Astrocyte (in vitro differentiated cells and primary cell): ENCODE results near the gene IFNL2. TPM values are rescaled to one million over a fixed set of nuclear protein-coding genes. Genes with fewer than 3 reads are reported as not detected.

Experiments
- DNase-seq: peaks from one replicate; pipeline ENCODE4 v3.0.0-alpha.2; 2010; ENCODE audit warnings: low read depth
- FAIRE-seq: peaks from 2 replicates; lab custom pipeline; 2011; peaks lifted over from hg19 to GRCh38; lab: Jason Lieb, UNC
- H2AFZ ChIP-seq: 2 replicates; pipeline ENCODE4 v1.6.0; 2012; ENCODE audit warnings: low read depth, low read length, inconsistent platforms
- H3K27ac ChIP-seq: 2 replicates; pipeline ENCODE4 v1.5.1; 2011; ENCODE audit warnings: low read depth, low read length, inconsistent platforms
- H3K27me3 ChIP-seq: 2 replicates; pipeline ENCODE4 v1.6.0; 2011; ENCODE audit warnings: low read length, inconsistent platforms; ENCODE audit not compliant: insufficient read depth
- H3K36me3 ChIP-seq: 2 replicates; pipeline ENCODE4 v1.5.1; 2011; ENCODE audit warnings: low read length, inconsistent platforms; ENCODE audit not compliant: insufficient read depth
- H3K4me1 ChIP-seq: 2 replicates; pipeline ENCODE4 v1.5.1; 2011; ENCODE audit warnings: low read length, inconsistent platforms; ENCODE audit not compliant: insufficient read depth
- H3K4me2 ChIP-seq: 2 replicates; pipeline ENCODE4 v1.6.0; 2012; ENCODE audit warnings: low read length, inconsistent platforms
- H3K4me3 ChIP-seq: 2 replicates; pipeline ENCODE4 v1.5.1; 2011; ENCODE audit warnings: low read depth, mild to moderate bottlenecking, low read length, inconsistent platforms; ENCODE audit not compliant: insufficient read depth
- H3K79me2 ChIP-seq: 2 replicates; pipeline ENCODE4 v1.6.0; 2012; ENCODE audit warnings: mild to moderate bottlenecking, low read length, inconsistent platforms; ENCODE audit not compliant: insufficient read depth
- H3K9ac ChIP-seq: 2 replicates; pipeline ENCODE4 v1.6.0; 2012; ENCODE audit warnings: mild to moderate bottlenecking, low read length, inconsistent platforms
- H3K9me3 ChIP-seq: 2 replicates; pipeline ENCODE4 v1.5.1; 2012; ENCODE audit warnings: low read depth, mild to moderate bottlenecking, low read length, inconsistent platforms; ENCODE audit not compliant: insufficient read depth
- H4K20me1 ChIP-seq: 2 replicates; pipeline ENCODE4 v1.6.0; 2012; ENCODE audit warnings: low read length, inconsistent platforms; ENCODE audit not compliant: insufficient read depth
- H3K27ac Mint-ChIP-seq: one replicate; pipeline ENCODE4 v1.8.0; 2021; ENCODE audit warnings: mild to moderate bottlenecking, mixed read lengths; ENCODE audit not compliant: unreplicated experiment
- H3K27me3 Mint-ChIP-seq: one replicate; pipeline ENCODE4 v1.8.0; 2021; ENCODE audit warnings: low read depth, mixed read lengths; ENCODE audit not compliant: unreplicated experiment
- H3K36me3 Mint-ChIP-seq: one replicate; pipeline ENCODE4 v1.8.0; 2021; ENCODE audit warnings: low read depth, mixed read lengths; ENCODE audit not compliant: unreplicated experiment
- H3K4me1 Mint-ChIP-seq: one replicate; pipeline ENCODE4 v1.8.0; 2021; ENCODE audit warnings: low read depth, mixed read lengths; ENCODE audit not compliant: unreplicated experiment
- H3K4me3 Mint-ChIP-seq: one replicate; pipeline ENCODE4 v1.8.0; 2021; ENCODE audit warnings: mild to moderate bottlenecking, moderate library complexity, mixed read lengths; ENCODE audit not compliant: unreplicated experiment
- H3K9me3 Mint-ChIP-seq: one replicate; pipeline ENCODE4 v1.8.0; 2021; ENCODE audit warnings: mild to moderate bottlenecking, mixed read lengths; ENCODE audit not compliant: unreplicated experiment
- CTCF ChIP-seq: IDR thresholded peaks from 2 replicates; pipeline ENCODE4 v1.5.1; 2011; ENCODE audit warnings: low read depth, mild to moderate bottlenecking, inconsistent platforms, low read length, moderate library complexity; ENCODE audit not compliant: insufficient read depth
- EZH2 ChIP-seq: IDR thresholded peaks from 2 replicates; pipeline ENCODE4 v1.6.1; 2012; ENCODE audit warnings: mild to moderate bottlenecking, low read length, inconsistent platforms; ENCODE audit not compliant: insufficient read depth
- total RNA-seq: library from RNA; stranded (reverse); gene quantifications from 2 replicates; pipeline ENCODE4 v1.2.1, GENCODE V29; 2021

The IFNL2 gene
- total RNA-seq, 1 donor from 2014 or later: not detected

DNA sequence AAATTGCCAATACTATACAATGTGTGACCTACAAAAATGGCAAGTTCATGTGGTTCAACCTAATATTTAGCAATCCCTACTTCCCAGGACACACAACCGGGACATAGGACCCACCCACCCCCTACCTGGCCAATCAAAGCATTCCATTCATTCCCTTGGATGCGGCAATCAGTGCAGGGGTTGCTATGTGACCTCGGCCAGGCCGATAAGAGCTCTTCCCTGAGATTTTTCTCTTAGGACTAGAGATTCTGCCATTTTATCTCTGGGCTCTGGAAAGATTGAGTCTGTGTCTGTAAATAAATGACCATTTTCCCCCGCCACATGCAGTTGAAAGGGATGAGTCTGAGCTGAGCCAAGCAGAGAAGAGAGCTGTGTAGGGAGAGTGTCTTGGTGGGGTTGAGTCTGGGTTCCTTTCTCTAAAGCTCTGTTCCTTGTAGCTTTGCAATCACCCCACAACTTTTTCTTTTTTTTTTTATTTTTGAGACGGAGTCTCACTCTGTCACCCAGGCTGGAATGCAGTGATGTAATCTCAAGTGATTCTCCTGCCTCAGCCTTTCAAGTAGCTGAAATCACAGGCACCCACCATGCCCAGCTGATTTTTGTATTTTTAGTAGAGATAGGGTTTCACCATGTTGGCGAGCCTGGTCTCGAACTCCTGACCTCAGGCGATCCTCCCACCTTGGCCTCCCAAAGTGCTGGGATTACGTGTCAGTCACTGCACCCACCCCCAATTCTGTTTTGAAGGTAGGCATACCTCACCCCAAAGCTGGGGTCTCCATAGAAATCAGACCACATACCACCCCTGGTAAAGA lies 35.4 kb downstream of the IFNL2 start:
- Histone ChIP-seq H3K36me3 (no peaks in the 10 kb centered on the region), H3K27ac (no peak overlapping the region), H3K4me2 (no peak overlapping the region), H4K20me1 (no peaks in the 10 kb centered on the region), H3K27me3 (peaks cover 59% of the 10 kb centered on the region), H3K79me2 (no peaks in the 10 kb centered on the region), H3K9ac (no peak overlapping the region), H3K9me3 (no peaks in the 10 kb centered on the region), H2AFZ (no peak overlapping the region), H3K4me1 (no peaks in the 10 kb centered on the region), H3K4me3 (no peak overlapping the region)
- peak overlapping the region; percentile 3 for H3K4me3 Mint-ChIP-seq
- TF ChIP-seq CTCF (no peak), EZH2 (no peak)
- H3K9me3 Mint-ChIP-seq: peaks cover 3% of the 10 kb centered on the region
- H3K4me1 Mint-ChIP-seq: peaks cover 34% of the 10 kb centered on the region
- H3K27me3 Mint-ChIP-seq: peaks cover 12% of the 10 kb centered on the region
- no peak for FAIRE-seq
- peak overlapping the region; percentile 50 for H3K27ac Mint-ChIP-seq
- no peaks in the 10 kb centered on the region for H3K36me3 Mint-ChIP-seq
- no peak for DNase-seq

DNA sequence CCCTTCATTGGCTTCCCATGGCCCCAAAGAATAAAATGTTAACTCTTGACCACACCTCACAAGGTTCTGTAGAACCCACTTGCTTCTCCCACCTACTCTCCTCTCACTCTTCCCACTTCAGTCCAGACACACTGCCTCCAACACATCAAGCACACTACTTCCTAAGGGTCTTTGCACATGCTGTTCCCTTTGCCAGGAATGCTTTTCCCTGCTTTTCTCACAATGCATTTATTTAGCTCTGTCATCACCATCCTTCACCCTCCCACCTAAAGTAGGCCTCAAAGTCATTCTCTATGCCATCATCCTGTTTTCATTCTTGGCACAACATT lies 36.0 kb downstream of the IFNL2 start:
- Mint-ChIP-seq H3K27me3 (peaks cover 17% of the 10 kb centered on the region), H3K36me3 (no peaks in the 10 kb centered on the region), H3K9me3 (peaks cover 5% of the 10 kb centered on the region), H3K4me1 (peaks cover 34% of the 10 kb centered on the region), H3K27ac (peak overlapping the region; percentile 6), H3K4me3 (no peak overlapping the region)
- Histone ChIP-seq H3K9ac (no peak overlapping the region), H3K4me3 (no peak overlapping the region), H2AFZ (no peak overlapping the region), H3K27me3 (peaks cover 62% of the 10 kb centered on the region), H3K36me3 (no peaks in the 10 kb centered on the region), H3K4me2 (no peak overlapping the region), H3K79me2 (no peaks in the 10 kb centered on the region), H3K27ac (no peak overlapping the region), H4K20me1 (no peaks in the 10 kb centered on the region), H3K9me3 (no peaks in the 10 kb centered on the region), H3K4me1 (no peaks in the 10 kb centered on the region)
- TF ChIP-seq CTCF (no peak), EZH2 (no peak)
- FAIRE-seq: no peak
- no peak for DNase-seq
